Activated CD8-positive, alpha-beta memory T cell treated with anti-CD3 and anti-CD28 coated beads, Interleukin-2, amount 50 U/mL, for 24 hours (primary cell): ENCODE data around the gene DNAJC22.
A peak's percentile ranks its signal among the peaks of the same experiment; 100 is the strongest.

Experiments
- DNase-seq: peaks from one replicate; pipeline ENCODE4 v3.0.0-alpha.2; 2020; ENCODE audit errors: extremely low read depth

DNAJC22 gene

DNA sequence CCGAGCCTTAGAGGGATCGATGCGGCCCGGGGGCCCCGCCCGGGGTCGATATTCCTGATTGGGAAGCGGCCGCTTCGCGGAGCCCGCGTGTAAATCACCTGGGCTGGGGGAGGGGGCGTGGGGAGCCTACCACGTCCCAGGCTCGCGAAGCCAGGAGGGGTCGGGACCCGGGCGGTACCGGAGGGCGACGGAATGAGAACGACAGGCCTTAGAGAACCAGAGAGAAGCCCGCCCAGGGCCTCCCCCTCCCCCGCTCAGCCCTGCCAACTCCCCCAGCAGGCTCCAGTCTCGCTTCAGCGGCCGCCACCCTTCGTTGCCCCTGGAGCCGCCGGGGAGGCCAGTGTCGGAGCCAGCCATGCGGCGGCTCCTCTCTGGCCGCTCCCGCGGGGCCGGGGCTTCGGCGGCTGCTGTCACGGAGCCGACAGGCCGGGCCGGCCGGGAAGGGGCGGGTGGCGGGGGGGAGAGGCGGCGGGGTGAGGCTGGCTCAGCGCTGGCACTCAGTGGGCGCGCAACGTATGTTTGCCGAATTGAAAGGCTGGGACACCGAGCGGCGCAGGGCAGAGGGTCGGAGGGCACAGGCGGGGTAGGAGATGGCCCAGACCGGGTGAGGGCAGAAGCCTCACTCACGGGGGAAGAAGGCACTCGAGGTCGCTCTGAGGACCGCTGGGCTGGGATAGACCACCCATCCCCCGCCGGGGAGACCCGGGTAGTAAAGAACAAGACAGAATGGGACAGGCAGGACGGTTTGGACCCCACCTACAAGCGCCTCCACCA is 1.4 kb upstream of the DNAJC22 start:
- DNase-seq: no peak

DNA sequence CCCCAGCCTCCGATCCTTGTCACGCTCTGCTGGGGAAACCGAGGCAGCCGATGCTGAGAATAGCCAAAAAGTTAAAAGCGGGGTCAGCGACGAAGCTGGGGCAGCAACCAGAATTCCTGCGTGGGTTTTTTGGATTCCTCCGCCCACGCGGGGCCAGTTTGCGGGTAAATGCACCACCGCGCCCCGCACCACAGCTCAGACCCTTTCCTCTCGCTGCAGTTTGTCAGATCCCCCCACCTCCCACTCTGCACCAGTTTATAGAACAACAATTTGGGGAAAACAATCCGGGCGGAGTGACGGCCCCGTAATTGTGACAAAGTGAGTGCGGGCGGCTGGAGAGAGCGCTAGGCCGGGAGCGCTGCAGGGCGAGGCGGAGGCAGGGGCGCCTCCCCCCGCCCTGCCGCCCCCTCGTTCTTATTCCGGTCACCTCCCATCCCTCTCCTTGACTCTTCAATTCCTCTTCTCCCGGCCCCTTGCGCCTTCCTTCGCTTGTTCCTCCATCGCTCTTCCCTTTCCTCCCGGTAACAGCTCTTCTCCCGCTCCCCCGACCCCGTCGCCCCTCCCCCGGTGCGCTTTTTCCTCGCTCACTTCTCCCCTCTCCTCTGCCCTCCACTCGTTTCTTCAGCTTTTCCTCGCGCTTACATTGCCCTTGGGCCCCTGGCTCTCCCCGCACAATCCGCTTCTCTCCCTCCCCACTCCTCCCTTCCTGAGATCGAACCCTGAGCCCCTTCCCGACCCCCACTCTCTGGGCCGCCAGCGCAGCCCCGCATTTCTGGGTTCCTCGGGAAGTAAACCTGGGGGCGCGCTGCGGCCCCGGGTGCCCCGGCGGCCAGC is 646 bp upstream of the DNAJC22 start:
- DNase-seq: no peak

DNA sequence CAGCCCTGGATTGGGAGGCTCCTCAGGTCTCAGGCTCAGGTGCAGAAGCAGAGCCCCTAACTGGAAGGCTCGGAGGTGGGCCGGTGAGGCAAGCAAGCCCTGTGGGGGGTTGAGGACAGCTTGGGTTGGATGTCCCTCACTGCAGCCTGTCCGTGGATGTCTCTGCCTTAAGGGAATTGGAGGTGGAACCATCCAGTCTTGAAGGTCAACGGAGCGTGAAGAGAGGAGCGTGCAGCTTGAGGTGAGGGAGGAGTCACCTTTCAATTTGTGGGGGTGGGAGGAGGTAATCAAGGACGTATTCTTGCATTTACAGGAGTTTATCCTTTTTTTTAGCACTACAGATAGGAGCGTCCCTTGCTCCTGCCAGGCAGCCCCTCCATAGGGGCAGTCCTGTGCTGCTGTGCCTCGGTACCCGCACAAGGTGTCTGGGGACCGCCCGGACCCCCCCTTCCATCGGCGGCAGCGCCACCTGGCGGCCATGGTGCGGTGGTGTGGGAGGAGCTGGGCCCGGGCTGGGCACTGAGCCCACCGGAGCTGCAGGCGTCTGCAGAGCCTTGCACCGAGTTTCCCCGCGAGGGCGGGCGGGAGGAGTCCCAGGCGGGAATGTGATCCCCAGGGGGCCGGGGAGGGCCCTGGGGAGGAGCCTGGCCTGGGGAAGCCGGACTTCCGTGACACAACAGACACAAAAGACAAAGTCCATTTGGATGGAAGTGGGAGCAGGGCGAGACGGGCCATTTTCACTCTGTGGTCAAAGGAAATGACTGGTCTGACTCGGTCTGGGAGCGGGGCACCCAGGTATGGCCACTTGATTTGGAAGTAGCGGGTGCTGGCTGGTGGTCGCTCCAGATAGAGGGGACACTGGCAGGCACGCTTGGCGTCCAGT is 864 bp downstream of the DNAJC22 start:
- DNase-seq: peak; percentile 49

DNA sequence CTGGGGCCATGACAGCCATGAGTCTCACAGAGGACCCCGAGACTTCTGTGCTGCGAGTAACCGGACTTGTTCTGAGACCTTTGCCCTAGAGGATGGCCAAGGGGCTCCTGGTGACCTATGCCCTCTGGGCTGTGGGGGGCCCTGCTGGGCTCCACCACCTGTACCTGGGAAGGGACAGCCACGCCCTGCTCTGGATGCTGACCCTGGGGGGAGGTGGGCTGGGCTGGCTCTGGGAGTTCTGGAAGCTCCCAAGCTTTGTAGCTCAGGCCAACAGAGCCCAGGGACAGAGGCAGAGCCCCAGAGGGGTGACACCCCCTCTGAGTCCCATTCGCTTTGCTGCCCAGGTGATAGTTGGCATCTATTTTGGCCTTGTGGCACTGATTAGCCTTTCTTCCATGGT is 2.1 kb downstream of the DNAJC22 start:
- DNase-seq: no peak

DNA sequence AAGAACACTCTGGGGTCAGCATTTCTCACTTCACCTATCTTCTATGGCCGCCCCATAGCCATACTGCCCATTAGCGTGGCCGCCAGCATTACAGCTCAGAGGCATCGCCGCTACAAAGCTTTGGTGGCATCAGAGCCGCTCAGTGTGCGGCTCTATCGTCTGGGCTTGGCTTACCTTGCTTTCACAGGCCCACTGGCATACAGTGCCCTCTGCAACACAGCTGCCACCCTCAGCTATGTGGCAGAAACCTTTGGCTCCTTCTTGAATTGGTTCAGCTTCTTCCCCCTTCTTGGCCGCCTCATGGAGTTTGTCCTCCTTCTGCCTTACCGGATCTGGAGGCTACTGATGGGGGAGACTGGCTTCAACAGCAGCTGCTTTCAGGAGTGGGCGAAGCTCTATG is 2.6 kb downstream of the DNAJC22 start:
- no peak for DNase-seq

DNA sequence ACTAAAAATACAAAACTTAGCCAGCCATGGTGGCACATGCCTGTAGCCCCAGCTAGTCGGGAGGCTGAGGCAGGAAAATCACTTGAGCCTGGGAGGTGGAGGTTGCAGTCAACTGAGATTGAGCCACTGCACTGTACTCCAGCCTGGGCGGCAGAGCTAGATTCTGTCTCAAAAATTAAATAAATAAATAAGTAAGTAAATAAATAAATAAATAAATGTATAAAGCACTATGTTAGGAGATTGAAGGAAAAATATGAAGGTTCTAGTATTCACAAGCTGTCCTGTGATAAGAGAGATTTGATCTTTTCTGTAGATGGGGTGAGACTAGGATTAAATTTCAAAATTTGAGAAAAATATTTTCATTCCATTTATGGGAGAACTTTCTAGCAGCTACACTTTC is 5.7 kb downstream of the DNAJC22 start:
- DNase-seq: no peak

DNA sequence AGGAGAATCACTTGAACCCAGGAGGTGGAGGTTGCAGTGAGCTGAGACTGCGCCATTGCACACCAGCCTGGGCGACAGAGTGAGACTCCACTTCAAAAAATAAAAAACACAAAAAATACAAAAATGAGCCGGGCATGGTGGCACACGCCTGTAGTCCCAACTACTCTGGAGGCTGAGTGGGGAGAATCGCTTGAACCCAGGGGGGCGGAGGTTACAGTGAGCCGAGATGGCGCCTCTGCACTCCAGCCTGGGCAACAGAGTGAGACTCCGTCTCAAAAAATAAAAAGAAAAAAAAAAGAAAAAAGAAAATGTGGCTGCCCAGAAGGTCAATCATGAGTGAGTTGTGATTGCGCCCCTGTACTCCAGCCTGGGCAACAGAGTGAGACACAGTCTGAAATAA is 9.2 kb downstream of the DNAJC22 start:
- DNase-seq: no peak

DNA sequence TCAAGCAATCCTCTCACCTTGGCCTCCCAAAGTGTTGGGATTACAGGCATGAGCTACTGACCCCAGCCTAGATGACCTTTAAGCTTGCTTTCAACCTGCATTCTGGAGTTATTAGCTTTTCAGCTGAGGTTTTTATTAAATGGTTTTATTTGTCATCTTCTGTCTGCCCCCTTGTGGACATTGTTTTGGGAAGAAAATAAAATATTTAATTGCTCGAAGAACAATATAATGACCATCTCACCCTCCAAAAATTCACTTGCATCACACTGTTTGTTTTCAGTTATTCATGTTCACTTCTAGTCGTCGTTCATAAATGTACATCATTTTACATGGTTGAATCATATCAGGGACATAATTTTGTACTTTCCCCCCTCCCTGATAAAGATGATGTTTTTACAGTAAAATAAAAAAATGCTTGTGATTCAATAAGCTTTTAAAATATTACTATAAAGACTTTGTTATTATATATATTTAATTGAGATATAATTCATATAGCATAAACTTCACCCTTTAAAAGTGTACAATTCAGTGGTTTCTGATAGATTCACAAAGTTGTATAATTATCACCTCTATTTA is 10.5 kb downstream of the DNAJC22 start:
- DNase-seq: no peak

DNA sequence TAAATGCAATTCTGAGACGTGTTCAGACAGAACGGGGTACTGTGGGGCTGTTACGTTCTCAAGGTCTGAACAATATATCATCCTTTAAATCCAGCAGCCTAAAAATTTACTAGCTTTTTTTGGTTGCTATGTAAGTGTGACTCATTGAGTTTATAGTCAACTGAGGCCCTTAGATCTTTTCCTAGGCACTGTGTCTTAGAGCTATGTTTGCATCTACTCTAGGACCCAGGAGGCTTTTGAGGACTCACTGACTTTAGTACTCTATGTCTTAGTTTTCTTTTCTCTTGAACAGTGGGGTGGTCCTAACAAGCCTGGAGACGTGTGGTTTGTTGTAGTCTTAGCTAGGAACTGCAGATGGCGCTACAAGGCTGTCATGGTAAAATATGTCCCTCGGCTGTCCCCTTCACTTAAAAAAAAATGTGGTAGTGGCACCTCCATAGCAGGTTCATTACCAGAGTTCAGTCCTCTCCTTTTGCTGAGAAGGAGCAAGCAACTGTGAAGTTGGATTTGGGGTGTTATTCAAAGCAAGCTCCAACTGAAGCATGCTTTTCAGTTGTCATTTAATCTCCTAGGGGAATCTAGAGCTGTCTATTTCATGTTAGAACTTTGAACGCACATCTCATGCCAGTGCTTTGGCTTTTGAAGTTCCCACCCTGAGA is 11.9 kb downstream of the DNAJC22 start:
- DNase-seq: no peak

DNA sequence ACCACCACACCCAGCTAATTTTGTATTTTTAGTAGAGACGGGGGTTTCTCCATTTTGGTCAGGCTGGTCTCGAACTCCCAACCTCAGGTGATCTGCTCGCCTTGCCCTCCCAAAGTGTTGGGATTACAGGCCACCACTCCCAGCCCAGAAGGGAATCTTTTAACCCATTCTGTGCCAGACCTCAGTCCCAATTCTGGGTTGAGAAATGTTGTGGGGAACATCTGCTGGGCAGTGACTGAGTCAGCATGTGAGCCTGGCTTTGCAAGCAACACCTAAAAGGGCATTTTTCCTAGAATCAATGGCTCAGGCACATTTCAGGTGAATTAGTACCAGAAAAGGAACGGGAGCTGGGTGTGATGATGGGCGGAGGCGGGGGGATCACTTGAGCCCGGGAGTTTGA is 13.0 kb downstream of the DNAJC22 start:
- DNase-seq: no peak

DNA sequence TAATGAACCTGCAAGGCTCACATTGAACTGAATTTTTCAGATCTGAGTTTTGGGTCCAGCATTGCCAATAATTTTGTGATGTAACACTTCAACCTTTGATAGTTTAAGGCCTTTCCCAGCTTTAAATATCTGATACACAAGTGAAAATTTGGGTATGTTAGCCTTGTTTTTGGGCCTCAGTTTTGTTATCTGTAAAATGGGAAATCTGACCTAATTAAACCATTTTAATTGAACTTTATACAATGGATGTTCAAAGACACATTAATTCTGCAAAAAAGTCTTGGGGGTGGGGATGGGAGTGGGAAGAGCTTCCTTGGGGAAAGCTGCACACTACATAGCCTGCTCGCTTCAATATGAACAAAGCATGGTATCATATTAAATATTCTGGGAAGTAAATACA is 15.4 kb downstream of the DNAJC22 start:
- DNase-seq: no peak

DNA sequence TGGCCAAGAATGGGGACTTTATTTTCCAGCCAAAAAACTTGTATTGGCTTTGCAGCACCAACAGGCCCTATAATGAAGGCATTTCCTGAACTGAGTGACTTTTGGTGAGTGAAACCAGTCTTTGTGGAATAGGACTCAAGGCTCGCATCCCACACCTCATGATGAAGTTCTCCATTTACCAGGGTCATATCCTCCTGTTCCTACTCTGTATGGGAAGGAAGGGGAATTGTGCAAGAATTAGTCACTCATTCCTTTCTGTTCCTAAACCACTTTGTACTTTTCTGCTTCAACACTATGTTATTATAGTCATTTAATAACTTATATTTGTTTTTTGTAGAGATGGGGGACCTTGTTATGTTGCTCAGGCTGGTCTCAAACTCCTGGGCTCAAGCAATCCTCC is 18.3 kb downstream of the DNAJC22 start:
- DNase-seq: no peak

DNA sequence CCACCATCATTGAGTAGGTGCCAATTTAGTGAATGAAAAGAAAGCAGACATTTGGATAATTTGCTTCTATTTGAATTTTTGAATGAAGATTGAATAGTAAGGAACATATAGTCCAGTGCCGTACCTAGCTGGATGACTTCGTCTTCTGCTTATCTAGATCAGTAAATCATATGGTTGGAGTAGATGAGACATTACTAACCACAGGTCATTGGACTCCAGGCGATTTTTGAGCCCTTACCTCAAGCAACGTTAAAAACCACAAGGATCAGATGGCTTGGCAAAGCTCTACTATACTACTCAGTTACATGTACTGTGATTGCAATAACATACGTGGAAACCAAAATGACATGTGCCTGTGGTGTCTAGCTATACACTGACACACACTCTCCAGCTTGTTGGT is 18.9 kb downstream of the DNAJC22 start:
- no peak for DNase-seq

DNA sequence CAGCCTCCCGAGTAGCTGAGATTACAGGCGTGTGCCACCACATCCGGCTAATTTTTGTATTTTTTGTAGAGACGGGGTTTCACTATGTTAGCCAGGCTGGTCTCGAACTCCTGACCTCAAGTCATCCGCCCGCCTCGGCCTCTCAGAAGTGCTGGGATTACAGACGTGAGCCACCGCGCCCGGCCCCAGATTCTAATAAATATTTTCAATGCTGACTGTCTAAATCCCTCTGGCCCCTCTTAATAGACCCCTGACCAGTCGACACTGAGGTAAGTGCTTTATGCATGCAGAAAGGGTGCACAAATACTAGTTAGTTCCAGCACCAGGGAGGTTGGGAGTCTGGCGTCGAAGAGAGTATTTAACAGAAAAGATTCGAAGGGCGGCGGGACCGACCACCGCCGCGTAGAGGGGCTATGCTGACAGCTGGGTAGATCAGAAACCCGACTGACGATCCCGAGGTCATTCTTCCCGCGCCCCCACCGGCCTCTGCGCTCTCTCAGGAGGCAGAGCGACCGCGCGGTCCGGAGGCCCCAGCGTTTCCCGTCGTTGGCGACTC is 19.5 kb downstream of the DNAJC22 start:
- no peak for DNase-seq

DNA sequence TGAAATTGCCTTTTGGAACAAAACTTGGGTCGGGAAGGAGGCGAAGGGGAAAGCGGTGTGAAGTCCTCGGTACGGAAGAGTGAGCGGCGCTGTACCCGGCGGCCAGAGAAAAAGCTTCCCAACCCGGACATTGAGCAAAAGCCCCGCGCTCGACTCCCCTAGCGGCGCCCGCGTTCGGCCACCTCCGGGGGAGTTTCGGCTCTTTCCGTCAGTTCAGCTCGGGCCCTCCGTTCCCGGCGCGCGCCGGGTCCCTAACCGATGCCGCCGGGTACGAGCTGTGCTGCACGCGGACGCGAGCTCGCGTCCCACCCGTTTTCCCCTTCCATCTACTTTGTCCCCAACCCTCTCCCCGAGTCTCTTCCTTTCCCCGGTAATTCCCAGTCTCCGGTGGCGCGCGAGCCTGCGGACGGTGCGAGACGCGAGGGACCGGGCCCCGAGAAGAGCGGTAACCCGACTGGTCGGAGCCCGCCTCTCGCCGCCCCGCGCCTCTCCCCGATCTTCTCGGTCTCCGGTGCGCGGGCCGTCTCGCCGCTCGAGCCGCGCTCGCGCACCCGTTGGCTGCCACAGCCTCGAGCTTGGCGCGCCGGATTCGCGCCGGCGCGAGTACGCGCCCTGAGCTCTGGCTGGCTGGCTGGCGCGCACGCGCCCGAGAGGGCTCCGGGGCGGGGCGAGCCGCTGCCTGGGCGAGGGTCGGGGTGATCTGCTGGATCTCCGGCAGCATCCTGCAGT is 20.1 kb downstream of the DNAJC22 start:
- peak; percentile 60 for DNase-seq

DNA sequence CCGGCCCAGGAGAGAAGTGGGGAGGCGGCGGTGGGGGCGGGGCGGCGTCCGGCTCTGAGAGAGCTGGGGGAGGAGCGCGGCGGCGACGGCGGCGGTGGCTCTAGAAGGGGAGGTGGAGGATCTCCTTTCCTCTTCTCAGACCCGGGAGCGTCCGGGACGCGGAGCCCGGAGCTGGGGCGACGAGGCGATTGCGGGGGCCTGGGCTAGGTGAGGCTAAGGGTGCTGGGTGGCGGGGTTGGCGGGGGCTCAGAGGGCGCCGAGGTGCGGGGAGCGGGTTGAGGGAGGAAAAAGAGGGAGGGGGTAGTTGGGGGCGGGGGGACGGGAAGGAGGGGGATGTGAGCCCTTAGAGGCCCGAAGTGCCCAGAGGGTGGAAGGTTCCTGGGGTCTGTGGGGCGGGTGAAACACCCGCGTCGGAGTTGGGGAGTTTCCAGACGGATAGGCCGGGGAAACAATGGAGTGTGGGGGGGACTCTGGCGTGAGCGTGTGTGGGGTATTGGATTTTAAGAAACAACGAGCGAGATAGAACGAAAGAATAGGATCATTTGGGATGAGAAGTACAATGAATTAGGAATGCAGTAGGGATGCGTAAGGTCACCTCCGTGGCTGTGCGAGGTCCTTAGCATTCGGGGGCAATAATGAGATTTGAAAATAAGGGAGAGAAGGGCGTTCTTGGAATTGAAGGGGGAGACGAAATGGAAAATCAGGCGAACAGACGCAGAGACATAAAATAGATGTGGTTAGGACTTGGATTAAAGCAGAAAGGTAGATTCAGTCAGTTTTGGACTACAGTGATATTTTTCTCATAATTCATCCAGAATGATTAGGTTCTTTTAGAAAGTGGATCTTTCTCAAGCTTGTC is 20.9 kb downstream of the DNAJC22 start, which contains the start of gene SPATS2:
Gene SPATS2 (plus strand): TSS at position 82 of the 859 bp plus-strand sequence. CDS start 93,551 bp downstream, outside the sequence.
- DNase-seq: no peak

DNA sequence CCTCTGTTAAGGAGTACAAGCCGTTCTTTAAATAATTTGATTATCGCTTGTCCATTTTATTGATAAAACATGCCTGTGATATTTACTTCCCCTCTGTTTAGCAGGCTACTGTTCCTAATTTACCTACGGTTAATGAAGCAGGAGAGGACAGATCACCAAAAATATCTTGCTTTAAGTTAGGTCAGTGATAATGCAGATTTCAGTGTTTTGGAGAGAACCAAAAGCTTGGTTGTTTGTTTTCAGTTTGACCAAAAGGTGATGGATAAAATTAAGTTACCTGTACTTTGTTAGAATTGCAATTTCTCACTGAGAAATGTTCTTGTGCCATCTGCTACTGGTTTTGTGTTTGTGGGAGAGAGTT is 21.5 kb downstream of the DNAJC22 start:
- DNase-seq: no peak

DNA sequence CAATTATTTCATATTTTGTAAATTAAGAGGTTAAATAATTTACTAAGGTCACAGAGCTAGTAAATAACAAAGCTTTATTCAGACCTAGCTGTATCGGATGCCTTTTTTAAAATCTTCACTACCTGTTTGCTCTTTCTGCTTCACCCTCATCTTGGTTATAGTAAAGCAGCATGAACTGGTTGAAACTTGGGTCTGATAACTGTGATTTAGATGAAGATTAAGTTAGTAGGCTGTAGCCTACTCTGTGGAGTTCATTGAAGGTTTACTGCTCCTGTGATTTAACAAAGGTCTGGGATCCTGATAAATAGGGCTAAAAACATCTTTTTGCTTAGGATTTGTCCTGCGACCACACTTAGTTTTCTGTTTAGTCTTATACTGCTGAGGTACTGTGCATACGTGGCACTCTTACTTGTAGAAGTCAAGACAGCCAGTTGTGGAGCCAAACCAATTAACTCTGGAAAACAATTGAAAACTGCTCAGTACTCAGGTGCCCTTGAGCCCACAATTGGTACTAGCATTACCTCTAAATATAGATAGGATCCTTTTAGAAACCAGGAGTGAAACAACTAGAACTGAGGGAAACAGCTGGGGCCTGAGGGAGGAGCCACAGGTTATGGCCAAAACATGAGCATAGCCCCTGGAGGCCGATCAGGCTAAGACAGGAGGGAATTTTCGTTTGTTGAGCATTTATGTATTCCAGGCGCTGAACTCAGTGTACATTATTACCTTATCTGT is 22.9 kb downstream of the DNAJC22 start:
- DNase-seq: no peak

DNA sequence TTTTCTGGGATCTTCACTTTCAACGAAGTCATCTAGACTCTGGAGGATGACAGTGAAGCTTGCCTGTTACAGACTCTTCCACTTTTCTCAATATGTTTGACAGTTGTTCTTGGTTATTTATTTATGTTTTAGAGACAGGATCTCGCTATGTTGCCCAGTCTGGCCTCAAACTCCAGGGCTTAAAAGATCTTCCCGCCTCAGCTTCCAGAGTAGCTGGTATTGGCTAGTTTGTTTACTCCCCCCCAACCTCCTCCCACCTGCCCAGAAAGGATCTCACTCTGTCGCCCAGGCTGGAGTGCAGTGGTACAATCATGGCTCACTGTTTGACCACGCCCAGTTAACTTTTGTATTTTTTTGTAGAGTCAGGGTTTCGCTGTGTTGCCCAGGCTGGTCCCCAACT is 23.9 kb downstream of the DNAJC22 start:
- no peak for DNase-seq
